NOMO-1 treated with dmso at 0.1 percent for 144 hours (cell line): ENCODE data around the gene NBAS.
"Not testable (repeated sequence)": the region's sequence is repeated elsewhere in the genome, so short reads cannot be mapped to it uniquely, and the experiment has no call there.

Source experiments
- DNase-seq: peaks from one replicate; lab custom pipeline; 2025; ENCODE audit not compliant: unreplicated experiment; lab: John Stamatoyannopoulos, UW

NBAS gene

DNA sequence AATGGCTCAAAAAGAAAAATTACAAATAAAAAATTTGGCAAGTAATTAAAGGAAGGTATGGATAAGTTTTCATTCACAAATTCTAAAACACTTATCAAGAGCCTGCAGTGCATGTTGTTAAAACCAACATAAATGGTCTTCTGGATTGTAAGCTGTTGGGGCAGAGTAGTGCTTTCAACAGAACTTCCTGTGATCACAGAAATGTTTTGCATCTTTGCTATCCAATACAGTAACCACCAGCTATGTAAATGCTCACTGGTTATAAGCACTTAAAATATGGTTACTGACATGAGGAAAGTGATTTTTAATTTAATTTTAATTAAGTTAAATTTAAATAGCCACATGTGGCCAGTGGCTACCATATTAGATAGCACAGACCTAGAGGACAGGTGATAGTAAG, 133.1 kb downstream of the NBAS start:
- no peak for DNase-seq

DNA sequence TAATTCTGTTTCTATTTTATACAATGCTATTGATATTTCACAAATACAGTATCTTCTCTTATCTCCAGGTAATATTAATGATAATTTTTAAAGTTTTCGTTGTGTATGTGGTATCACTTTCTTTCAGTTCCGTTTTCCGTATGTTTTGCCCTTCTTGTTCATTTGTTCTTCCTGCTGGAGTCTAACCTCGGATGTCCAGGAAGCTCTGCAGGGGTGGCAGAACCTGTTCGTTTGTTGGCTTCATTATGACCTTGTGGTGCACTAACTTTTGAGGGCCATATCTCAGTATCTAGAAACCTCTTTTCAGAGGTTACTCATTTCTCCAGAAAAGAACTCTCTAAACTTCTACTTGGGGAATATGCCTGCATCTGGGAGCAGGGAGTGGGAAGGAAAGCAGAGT, 134.5 kb downstream of the NBAS start:
- DNase-seq: no peak

DNA sequence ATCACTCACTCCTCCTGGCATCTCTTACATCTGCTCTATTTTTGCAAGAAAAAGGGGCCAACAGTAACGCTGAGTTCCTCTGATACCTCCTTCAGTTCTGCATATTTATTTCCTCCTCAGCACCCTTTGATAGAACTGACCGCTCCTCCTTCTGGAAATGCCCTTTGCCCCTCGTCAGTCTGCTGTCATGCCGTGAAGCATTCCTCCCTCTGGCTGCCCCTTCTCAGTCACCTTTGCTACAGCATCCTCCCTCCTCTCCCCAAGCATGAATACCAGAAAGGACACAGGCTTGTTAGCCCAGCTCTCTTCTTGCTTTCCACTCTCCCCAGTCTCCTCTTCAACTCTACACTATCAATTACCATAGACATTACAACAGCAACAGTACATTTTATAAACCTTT, 135.4 kb downstream of the NBAS start:
- DNase-seq: no peak

DNA sequence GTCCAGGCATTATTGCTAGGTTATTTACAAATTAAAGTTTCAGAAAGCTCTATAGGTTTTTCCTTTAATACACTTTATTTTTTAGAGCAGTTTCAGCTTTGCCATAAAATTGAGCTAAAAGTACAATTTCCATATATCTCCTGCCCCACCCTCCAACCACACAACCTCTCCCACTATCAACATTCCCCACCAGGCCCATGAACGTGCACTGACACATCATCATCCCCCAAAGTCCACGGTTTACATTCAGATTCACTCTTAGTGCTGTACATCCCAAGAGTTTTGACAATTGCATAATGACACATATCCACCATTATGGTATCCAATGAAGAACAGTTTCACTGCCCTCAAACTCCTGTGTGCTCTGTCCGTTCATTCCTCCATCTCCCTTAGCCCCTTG, 139.4 kb downstream of the NBAS start:
- no peak for DNase-seq

DNA sequence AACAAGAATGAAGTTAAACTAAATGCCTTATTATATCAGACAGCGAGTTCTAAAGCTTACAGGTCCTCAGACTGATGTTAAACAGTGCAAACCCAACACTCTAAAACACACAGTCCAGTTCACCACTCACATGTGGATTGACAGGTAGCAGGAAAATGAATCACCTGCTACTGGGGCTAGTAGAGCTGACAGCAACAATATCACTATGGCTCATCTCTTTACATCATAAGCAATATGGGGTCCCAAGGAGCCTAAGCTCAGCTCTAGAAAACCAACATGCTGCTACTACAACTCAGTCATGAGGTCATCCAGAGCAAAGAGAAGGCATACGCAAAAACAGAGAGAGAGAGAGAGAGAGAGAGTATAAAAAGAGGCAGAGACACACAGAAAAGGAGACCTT, 145.4 kb downstream of the NBAS start:
- DNase-seq: no peak

DNA sequence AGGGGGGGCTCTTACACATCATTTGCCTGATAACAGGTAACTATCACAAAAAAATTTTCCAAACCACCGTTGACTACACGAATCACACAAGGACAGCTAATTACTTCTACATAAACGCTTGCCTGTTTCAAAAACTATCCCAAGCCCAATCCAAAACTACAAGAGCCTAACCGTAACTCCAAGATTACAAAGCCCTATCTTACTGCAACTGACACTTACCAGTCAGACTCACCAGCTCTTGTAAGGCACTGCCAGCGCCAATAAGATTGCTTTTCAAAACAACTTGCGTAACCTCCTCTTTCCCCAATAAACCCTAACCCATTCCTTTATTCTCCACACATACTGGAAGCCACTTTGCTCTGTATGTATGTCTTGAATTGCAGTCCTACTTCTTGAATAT, 148.4 kb downstream of the NBAS start:
- DNase-seq: no peak

DNA sequence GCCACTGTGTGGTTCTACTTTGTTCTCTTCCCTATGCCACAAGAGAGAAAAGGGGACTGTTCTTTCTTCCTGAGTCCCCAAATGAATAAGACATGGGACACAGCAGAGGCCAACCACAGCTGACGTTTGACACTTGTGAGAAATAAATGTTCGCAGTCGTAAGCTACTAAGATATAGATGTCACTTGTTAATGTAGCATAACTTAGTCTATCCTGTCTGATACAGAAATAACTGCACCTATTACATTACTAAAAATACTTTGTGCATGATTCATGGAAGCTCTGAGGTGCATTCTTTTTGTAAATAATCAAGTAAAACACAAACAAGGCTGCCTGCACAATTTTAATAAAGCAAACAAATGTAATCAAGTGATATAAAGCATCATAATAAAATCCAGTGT, 148.8 kb downstream of the NBAS start:
- no peak for DNase-seq

DNA sequence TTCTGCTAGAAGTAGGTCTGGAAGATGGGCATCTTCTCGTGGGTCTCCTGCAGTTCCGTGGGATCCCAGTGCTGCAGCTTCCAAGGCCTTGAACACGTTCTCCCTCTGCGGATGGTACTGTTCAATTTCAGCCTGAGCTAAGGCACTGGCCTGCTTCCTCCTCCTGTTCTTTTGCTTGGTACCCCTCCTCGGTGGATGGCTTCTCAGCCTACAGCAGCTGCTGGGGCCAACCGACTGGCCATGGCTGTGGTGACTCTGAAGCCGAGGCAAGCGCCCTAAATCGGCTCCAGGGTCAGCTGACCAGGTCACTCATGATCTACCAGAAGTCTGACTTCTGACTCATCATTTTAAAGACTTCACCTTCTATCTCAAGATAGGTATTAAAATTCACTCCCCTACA, 150.2 kb downstream of the NBAS start:
- no peak for DNase-seq

DNA sequence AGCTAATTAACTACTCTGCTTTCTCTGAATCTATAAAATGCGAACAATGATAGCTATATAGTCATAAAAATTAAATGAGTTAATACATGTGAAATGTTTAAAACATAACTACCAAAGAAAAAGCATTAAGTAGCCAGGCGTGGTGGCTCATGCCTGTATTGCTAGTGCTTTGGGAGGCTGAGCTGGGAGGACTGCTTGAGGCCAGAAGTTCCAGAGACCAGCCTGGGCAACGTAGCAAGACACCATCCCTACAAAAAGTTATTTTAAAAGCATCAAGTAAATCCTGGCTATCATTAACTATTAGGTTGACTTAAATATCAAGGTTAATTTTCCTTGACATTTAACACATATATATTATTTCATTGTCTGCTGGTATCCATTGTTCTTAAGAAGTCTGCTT, 152.4 kb downstream of the NBAS start:
- no peak for DNase-seq

DNA sequence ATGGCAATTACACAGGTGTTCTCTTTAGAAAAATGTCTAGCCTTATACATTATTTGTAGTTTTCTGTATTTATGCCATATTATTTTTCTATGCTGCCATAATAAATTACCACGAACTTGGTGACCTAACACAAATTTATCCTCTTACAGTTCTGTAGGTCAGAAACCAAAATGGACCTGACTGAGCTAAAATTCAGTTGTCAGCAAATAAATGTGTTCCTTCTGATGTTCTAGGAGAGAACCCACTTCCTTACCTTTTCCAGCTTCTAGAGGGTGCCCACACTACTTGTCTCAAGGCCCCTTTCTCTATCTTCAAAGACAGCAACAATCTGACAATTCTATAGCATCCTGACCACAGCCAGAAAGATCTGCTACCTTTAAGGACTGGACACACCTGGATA, 153.5 kb downstream of the NBAS start:
- no peak for DNase-seq

DNA sequence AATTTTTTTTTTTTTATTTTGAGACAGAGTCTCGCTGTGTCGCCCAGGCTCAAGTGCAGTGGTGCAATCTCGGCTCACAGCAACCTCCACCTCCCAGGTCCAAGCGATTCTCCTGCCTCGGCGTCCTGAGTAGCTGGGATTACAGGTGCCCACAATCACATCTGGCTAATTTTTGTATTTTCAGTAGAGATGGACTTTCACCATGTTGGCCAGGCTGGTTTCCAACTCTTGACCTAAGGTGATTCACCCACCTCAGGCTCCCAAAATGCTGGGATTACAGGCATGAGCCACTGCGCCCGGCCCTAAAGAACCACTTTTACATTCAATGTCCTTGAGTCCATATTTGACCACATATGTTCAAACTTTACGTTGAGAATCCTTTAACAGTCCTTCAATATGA, 156.6 kb downstream of the NBAS start:
- not testable (repeated sequence) for DNase-seq

DNA sequence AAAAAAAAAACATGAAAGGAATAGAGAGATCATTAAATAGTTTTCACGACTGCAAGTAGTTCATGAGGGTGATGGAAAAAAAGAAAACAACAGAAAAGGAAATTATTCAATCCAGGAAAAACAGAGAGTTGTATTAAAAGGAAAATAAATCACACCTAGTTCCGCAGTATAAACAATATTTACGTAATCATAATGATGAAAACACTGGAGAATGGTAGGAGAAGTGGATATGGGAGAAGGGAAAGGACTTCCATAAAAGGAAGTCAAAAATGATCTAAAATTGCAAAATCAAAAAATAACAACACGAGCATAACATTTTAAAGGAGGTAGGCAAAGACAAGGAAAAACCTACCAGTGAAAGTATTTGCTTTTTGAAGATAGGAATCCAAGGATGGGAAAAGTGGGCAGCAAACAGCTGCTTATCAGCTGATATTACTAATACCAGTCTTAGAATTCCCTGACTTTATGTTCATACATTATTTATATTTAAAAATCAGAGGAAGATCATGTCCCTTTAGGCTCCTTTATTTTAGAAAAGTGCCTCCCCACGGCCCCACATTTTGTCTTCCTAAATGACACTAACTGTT, 160.8 kb downstream of the NBAS start:
- DNase-seq: no peak

DNA sequence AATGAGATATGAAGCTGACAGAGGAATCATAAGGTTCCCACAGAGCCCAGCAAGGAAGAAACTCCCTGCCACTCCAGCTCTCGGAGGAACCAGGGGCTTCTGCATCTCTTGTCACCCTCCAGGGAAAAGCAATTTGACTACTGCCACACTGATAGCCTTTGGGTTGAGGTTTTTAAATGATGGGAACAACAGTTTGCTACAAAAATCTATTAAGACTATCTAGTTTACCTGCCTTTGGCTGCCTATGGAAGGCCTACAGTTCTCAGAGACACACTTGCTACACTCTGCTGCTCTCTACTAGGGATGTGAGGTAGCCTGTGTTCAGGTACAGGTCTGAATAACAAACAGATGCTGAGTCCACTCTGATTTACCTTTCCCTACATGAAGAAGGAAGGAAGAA, 161.9 kb downstream of the NBAS start:
- DNase-seq: no peak

DNA sequence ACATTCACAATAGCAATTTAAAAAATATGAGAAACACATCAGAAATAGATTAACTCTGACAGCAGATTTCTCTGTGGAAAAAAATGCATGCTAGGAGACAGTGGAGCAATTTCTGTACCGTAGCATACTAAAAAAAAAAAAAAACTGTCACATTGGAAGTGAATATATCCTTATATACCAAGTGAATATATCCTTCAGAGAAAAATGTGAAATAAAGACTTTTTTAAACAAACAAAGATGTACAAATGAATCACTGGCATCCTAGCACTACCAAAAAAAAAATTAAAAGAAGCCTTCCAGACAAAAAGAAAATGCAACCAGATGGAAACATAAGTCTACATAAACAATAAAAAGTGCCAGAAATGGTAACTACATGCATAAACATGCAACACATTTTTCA, 169.4 kb downstream of the NBAS start:
- DNase-seq: no peak

DNA sequence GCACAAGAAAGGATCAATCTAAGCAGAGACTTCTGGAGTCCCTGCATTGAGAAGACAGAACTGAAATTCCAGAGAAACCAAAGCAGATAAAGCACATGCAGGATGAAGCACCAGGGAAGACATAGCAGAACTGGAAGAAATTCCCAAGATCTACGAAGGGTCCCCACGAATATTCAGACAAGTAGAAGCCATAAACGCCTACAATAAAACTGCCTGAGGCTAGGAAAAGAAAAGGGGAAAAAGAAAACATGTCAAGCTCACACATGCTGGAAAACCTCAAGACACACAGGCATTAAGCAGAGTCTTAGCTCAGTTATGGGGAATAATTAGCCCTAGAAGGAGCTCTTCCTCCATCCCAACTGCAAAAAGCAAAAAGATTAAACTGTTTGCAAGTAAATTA, 171.2 kb downstream of the NBAS start:
- DNase-seq: no peak

DNA sequence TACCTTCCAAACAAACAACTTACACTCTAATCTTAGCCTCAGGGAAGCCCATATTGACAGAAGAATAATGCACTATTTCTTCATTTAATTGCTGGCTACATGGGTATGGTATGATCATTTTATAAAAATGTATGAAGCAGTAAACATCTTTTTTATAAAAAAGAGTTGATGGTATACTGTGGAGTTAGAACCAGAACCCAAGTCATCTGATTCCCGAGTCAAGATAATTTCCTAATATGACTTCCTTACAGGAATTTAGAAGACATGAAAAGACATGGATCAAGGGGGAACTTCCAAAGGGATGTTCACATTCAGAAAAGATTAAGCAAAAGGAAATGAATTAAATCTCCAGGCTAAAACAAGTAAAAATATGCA, 171.8 kb downstream of the NBAS start:
- no peak for DNase-seq

DNA sequence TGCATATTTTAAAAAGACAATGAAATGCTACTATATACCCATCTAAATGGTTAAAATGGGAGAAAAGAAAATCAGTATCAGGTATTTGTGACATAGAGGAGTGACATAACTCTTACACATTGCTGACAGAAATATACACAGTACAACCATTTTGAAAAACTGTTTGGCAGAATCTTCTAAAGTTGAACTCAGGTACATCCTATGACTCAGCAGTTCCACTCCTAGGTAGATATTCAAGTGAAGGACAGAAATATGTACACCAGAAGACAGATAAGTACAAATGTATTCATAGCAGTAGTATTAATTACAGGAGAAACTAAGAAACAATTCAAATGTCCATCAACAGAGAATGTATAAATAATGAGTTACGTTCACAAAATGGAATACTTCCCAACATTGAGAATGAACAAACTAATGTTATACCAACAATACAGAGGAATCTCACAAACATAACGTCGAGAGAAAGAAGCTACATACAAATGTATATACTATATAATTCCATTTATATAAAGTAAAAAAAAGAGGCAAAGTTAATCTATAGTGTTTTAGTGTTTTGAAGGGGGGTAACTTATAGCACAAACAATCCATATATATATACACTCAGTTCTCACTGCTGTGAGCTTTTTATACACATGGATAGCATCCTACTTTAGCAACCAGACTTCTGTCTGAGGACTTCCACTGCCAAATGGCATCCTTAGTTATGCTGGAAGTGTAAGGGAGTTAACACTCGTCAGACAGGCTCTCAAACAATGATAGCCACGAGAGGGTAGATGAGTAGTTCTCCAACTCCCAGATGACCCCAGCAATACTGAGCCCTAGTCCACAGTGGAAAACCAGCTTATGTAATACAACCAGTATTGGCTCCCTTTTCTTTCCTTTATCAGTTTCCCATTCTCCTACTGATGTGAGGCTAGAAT, 172.5 kb downstream of the NBAS start:
- no peak for DNase-seq

DNA sequence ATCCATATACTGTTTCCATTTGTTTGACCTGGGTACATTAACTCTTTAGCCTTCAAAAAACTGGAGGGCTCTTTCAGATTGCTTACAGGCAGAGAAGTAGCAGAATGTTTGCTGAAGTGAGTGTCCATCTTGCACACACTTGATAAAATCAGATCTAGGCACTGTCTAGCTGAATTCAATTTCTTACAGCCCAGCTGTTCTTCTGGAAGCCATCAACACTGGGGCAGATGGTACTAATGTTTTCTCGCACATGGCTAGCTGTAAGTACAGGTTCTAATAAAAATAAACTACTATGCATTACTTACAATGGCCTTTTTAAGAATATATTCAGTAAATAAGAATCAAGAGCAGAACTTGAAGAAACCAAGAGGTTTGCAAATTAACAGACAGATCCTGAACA, 175.9 kb downstream of the NBAS start:
- DNase-seq: no peak

DNA sequence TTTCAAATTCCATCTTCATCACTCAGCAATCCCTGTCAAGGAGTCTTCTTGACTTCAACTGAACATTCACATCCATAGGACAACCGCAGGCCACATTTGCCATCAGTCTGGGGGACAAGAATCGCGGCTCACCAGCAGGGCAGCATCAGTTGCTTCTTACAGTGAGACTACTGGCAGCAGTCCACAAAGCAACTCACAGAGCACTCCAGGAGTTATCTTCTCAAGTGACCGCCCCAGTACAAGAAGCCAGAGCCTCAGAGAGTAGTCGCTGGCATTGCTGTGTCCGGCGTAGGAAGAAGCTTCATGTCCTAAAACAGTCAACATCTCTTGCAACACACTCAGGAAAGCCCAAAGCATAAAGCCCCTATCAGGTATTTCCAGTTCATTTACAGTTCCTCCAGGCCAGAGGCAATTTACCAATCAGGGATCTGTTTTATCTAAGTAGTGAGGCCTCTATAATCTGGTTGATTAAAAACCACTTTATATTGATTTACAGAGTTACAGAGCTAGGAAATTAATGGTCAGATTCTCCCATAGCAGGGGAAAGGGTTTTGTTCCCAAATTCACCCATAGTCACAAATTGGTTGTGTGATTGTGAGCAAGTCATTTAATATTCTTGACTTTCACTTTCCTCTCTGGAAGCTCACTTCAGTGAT, 177.3 kb downstream of the NBAS start:
- no peak for DNase-seq

DNA sequence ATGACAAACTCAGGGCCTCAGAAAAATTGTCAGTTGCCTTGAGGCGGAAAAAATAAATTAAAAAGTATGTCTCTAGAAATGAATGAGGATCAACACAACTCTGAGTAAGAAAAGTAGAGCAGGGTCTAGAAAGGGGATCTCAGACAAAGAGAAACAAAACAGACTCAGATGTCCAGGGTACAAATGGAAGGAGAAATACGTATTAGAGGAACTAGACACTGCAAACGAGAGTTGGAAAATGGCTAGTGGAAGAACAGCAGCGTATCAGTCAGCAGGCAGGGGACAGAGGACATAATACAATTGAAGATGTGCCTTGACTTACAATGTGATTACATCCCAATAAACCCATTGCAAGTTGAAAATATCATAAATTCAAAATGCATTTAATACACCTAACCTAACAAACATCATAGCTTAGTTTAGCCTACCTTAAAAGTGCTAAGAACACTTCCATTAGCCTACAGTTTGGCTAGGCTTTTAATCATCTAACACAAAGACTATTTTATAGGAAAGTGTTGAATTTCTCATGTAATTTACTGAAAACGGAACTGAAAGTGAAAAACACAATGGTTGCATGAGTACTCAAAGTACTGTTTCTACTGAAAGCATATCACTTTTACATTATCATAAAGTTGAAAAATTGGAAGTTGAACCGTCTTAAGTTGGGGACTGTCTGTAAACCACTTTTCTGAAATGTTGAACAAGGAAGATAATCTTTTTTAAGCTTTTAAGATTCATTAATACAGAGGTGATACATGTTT, 182.8 kb downstream of the NBAS start:
- DNase-seq: no peak

DNA sequence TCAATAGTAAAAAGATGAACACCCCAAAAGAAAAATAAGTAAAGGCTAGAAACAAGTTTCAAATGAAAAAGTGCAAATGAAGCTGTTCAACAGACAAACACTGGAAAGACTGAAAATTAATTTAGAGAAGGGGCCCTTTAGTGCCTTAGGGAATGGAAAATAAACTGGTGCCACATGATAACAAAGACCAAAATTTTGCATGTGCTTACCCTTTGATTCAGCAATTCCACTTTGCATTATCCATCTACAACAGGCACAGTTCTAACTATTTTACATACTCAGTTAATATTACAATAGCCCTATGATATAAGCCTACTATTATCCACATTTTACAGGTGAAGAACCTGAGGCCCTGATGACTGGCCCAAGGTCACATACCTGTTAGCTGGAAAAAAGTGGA, 183.9 kb downstream of the NBAS start:
- DNase-seq: no peak

DNA sequence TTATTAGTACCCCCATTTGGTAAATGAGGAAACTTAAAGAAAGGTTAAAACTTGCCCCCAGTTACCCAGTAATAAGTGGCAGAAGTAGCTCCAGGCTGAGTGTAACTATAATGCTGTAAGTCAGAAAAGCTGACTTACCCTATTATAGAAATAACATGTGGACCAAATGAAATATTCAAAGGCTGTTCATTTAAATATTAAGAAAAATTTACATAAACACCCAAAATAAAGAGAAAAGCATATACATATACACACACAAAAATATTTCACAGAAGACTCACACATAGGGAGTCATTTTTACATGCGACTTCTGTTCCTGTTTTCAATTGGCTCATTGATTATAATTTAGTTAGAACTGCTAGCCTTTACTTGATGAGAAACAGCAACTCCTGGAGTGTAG, 189.1 kb downstream of the NBAS start:
- DNase-seq: no peak
